CD4-positive, alpha-beta T cell treated with Interleukin-6 for 4 hours (primary cell): ENCODE measurements around the gene SREK1IP1.
"Not testable (repeated sequence)": the region's sequence is repeated elsewhere in the genome, so short reads cannot be mapped to it uniquely, and the experiment has no call there.

Experiments
- DNase-seq: peaks from one replicate; pipeline ENCODE4 v3.0.0-alpha.2; 2020; ENCODE audit warnings: mixed read lengths

Gene SREK1IP1

GRCh38 chr5:64763948-64764503 is 4.5 kb downstream of the SREK1IP1 start:
- no peak for DNase-seq

GRCh38 chr5:64759960-64760660 is 8.4 kb downstream of the SREK1IP1 start:
- DNase-seq = no peak

GRCh38 chr5:64758901-64759300 is 9.6 kb downstream of the SREK1IP1 start:
- no peak for DNase-seq

GRCh38 chr5:64754066-64754465 is 14.4 kb downstream of the SREK1IP1 start:
- no peak for DNase-seq

- DNase-seq = no peak
Measured at GRCh38 chr5:64749385-64749784, 19.1 kb downstream of the SREK1IP1 start.

- DNase-seq = no peak
Measured at GRCh38 chr5:64746446-64746845, 22.0 kb downstream of the SREK1IP1 start.

GRCh38 chr5:64744914-64745313 is 23.6 kb downstream of the SREK1IP1 start:
- DNase-seq = no peak

- DNase-seq = no peak
Measured at GRCh38 chr5:64742821-64743220, 25.7 kb downstream of the SREK1IP1 start.

- no peak for DNase-seq
Measured at GRCh38 chr5:64742411-64742810, 26.1 kb downstream of the SREK1IP1 start.

GRCh38 chr5:64727150-64727549 is 41.3 kb downstream of the SREK1IP1 start:
- DNase-seq = no peak

GRCh38 chr5:64722588-64722987 is 45.9 kb downstream of the SREK1IP1 start:
- no peak for DNase-seq

- DNase-seq = not testable (repeated sequence)
Measured at GRCh38 chr5:64714495-64714894, 54.0 kb downstream of the SREK1IP1 start.

- no peak for DNase-seq
Measured at GRCh38 chr5:64707191-64707590, 61.3 kb downstream of the SREK1IP1 start.

- DNase-seq = not testable (repeated sequence)
Measured at GRCh38 chr5:64706074-64706473, 62.4 kb downstream of the SREK1IP1 start.

- no peak for DNase-seq
Measured at GRCh38 chr5:64700765-64701164, 67.7 kb downstream of the SREK1IP1 start.

GRCh38 chr5:64696414-64696813 is 72.1 kb downstream of the SREK1IP1 start:
- DNase-seq = not testable (repeated sequence)

GRCh38 chr5:64693636-64694035 is 74.9 kb downstream of the SREK1IP1 start:
- DNase-seq = no peak

- no peak for DNase-seq
Measured at GRCh38 chr5:64691291-64691690, 77.2 kb downstream of the SREK1IP1 start.

- DNase-seq = no peak
Measured at GRCh38 chr5:64690417-64691151, 77.9 kb downstream of the SREK1IP1 start, which contains the start of gene SHISAL2B. Gene SHISAL2B, plus strand, starts transcription at chr5:64690503. Its CDS starts 121 bp downstream, at chr5:64690624.

- DNase-seq = no peak
Measured at GRCh38 chr5:64690104-64690416, 78.4 kb downstream of the SREK1IP1 start.

- DNase-seq = no peak
Measured at GRCh38 chr5:64688965-64689364, 79.5 kb downstream of the SREK1IP1 start.

GRCh38 chr5:64688391-64688790 is 80.1 kb downstream of the SREK1IP1 start:
- no peak for DNase-seq

- DNase-seq = no peak
Measured at GRCh38 chr5:64685866-64686265, 82.6 kb downstream of the SREK1IP1 start.

- DNase-seq = no peak
Measured at GRCh38 chr5:64682608-64683007, 85.9 kb downstream of the SREK1IP1 start.
